Epidermal melanocyte (primary cell): ENCODE results near the gene KCNIP2.
"Not testable (repeated sequence)": the region's sequence is repeated elsewhere in the genome, so short reads cannot be mapped to it uniquely, and the experiment has no call there.

Experiments used
- DNase-seq: peaks from one replicate; pipeline ENCODE4 v3.0.0; 2011; ENCODE audit warnings: low spot score; ENCODE audit not compliant: insufficient read length

Gene KCNIP2

DNA sequence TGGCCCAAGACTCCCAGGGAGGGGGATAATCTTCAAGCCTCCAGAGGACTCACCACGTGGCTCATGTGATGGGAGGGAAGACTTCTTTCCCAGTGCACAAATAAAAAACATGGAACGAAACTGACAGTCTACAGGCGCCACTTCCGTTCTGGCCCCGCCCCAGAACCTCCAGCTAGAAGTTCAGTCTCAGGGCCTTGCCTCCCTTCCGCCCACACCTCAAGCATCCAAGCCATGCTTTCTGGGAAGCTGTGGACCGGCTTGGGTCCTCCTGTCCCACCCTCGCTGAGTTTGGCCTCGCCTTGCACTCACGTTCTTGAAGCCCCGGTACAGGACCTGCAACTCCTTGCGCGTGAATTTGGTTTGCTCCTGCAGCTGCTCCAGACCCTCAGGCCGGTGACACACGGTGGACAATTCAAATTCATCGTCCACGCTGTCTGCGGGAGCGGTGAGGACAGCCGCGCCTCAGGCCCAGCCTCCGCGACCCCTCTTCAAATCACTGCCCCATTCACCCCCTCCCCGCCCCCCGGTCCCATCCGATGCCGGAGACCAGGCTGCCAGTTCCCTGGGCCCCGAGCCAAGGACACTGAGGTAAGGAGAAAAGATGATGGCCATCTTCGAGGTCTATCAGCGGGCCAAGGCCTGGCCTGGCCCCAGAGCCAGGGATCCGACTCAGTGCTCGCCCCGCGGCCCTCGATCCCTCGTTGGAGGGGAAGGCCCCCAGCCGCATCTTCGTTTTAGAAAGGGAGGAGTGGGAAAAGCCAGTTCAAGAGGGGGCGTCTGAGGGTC, 14.6 kb downstream of the KCNIP2 start:
- DNase-seq, result no peak

DNA sequence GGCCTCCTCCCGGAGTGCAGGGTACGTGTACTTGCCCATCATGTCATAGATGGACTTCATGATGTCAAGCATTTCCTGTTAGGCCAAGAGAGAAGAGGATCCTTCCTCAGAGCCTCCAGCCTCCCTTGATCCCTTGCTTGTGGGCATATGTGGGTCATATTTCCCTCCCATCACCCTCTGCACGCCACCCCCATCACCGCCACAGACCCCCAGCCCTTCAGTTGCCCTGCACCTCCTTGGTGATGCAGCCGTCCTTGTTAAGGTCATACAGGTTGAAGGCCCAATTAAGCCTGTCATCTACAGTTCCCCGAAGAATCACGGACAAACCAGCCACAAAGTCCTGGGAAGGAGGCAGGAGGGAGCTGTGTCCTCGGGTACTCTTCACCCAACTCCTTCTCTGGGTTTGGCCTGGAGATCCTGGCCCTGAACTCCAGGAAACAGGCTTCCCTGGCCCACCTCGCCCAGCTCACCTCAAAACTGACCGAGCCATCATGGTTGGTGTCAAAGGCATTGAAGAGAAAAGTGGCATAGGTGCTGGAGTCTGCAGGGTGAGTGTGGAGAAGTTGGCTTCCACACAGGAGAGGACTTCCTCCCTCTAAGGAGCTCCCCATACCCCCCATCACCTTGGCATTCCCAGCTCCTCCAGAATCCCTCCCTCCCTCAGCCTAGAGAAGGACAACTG, 15.5 kb downstream of the KCNIP2 start:
- DNase-seq, result no peak

DNA sequence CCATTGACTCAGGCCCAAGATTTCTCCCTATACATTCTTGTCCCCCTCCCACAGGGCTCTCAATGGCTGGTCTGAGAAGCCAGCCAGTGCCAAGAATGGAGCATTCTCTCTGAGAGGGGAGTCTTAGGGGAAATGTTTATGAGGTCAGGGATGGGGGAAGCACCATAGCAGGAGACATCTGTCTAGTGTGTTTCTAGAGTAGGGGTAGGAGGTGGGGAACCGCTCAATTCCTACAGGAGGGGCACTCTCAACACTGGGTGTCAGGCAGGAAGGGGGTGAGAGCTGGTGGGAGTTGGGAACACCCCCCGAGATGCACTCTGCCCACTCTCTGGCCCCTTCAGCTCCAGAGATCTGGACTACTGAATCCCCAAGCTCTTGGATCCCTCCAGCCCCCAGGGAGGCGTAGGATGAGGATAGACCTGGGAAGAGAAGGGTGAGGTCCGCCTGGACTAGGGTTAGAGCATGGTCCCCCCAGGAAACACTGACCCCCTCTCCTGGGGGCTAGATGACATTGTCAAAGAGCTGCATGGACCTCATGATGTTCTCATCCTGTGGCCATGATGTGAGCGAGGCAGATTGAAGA, 16.7 kb downstream of the KCNIP2 start:
- DNase-seq, result no peak

DNA sequence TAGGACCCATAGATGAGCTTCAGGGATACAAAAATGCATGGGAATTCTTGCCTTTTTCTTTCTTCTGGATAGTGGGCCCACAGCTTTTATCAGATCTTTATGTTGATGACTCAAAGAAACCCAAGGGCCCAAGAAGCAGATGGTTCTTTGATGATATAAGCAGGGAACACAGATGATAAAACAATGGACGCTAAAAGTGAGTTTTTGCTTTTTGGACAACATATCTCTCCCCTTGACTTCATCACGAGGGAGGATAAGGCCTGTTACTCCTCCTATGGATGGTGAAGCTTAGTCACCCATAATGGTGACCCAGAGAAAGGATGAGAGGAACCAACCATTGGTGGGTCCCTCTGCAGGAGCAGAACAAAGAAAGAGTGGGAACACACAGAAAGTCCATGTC, 18.9 kb downstream of the KCNIP2 start:
- DNase-seq, result no peak

DNA sequence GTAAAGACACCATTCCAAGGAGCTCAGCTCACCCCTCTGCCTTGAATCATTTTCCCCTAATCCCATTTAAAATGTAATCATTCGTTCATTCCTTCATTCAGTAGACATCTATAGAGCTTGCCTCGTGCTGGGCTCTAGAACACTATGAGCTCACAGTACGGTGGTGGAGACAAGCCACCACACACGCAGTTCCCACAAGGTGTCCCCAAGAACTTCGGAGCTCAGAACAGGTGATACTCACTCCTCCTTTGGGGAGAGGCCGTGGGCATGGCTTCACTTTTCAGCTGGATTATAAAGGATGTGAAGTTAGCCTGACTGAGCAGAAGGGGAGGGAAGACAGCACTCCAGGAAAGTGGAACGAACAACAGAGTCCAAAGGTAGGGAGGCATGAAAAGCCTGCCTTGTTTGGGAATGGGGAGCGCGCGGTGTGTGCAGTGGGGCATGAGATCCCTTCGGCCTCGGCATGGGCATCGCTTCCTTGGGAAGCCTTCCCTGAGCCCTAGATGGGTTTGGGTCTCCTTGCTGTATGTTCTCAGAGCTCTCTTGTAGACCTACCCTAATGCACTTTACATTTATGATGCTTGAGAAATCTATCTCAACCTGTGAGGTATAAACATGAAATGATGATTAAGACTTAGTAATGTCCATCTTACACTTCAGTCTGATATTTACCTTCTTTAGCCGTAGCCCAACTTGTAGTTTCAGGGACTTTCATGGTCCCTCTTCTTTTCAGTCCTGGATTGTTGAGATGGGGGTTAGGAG, 24.5 kb downstream of the KCNIP2 start:
- DNase-seq, result no peak

DNA sequence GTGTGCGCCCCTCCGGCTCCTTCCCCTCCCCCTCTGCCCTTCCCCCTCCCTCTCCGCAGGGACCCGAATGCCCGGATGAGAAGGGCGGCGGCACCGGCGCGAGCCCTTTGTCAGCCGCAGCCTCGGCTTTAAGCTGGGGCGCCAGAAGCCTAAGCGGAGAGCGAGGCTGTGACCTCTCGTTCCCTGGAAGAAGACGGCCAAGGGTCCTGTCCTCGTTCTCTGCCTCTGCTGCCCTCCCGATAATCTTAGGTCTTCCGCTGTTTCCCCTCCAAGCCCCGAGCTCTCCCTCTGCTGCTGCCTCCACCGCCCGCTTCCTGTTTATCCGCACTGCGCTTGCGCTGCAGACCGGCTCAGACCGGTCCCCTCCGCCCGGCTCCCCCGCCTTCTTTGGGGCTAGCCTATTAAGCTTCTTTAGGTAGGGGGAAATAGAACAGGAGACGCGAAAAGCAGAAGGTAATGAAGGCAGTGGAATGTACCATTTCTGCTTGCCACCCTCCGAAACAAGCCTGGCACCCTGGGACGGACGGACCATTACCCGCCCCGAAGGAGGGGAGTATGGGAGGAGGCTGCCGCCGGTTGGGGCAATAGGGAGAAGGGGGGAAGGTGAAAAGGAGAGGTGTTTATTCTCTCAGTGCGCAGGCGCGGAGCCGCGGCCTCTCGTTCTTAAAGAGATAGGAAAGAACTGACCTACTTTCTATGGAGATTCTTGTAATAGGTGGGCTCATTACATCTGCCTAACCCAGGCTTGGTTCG, 25.3 kb downstream of the KCNIP2 start, which contains the start of gene OGA:
OGA (minus strand) TSS at position 326 of the 753 bp plus-strand sequence. CDS start 422 bp downstream, outside the sequence.
- peak; percentile 91 for DNase-seq

DNA sequence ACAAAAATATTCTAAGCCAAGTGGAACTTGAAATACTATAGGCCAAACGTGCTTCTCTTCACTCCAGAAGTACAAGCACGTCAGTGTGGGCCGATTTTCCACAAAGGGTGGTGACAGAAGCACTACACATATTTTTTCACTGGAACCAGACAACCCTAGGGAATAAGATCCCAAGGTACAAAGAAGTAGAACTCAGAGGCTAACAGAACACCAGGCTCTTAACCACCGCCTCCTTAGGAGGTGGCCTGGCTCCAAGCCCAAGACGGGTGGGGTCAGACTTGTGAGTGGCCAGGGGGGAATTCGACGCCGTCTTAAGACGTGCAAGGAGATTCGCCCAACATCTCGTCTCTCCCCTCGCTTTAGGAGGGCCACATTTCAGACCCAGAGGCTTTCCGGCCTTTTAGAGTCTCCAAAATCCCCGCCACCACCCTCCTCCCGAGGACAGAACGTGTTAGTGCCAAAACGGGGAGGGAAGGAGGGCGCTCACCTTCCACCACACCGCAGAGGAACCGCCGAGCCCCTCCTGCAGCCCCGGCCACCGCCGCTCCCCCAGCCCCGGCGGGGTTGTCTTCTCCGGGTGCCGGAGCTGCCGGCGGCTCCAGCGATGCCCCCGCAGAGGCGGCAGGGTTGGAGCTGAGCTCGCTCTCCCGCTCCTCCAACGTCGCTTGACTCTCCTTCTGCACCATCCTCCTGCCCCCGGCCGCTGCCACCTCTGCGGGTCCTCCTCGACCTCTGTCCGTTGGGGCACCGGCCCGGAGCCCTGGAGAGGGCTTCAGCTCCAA, 26.1 kb downstream of the KCNIP2 start:
- peak; percentile 63 for DNase-seq

DNA sequence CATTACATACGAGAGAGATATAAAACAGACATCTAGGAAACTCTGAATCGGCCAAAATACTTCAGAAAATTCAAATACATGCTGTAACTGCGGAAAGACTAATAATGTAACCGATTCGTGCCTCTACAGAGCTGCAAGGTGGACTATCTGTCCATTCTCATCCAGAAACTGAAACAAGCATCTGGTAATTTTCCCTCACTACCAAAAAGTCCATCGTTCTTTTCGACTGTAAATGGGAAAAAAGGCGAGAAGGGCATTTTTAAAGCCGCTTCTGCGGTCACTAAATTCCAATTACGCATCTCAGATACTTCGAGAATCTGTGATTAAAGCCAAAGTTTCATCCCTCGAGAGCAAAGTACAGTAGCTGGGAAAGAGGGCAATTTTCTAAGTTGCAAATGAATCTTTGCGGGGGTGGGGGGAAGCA, 26.7 kb downstream of the KCNIP2 start:
- DNase-seq, result no peak

DNA sequence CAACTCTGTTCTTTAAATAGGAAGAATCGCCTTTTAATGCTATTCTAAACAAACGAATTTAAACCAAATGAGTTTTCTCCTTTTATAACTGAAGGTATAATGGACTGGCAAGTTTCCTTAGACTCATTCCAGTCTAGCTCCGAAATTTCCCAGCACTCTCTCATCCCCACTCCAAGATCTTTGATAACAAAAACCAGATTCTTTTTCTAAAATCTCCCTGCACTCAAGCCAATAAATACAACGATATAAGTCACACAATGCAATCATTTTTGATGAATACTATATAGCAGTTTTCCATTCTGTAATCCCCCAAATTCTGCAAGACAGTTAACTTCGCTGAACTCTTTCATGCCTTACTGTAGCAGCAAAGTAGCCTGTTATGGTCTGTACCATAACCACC, 27.2 kb downstream of the KCNIP2 start:
- no peak for DNase-seq

DNA sequence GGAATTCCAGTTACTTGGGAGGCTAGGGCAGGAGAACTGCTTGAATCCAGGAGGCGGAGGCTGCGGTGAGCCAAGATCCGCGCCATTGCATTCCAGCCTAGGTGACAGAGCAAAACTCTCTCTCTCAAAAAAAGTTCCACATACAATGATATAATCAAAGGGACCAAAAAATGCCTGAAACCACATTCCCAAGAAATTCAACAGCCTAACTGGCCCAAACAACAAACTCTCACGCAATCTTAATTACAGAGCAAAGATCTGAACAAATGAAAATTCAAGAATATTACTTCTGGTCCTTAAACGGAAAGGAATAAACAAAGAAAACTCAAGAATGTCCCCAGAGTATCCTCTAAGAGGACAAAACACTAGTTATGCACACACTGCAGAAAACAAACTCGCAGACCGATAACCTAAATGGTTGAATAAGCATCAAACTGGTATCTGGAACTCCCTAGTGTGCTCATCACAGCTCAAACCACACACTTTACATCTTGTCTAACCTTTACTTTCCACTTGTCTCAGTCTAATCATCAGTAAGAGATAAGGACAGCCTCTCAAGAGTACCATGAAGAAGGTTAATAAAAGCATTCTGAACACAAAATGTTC, 29.0 kb downstream of the KCNIP2 start:
- DNase-seq, result no peak

DNA sequence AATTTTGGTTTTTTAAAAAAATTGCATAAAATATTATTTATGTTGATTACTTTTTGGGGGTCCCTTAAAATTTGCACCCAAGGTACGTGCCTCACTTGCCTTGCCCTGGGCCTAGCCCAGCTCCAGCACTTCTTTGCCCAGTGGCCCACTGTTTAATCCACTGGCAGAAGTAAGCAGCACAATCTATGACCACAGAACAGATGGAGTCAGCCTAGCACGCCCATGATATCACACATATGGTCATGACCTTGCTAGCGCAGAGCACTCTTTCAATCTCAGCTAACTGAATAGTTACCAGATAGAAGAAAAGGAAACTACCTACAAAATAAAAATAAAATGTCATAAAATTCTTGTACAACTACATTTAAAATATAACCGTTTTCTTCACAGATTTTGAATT, 31.0 kb downstream of the KCNIP2 start:
- DNase-seq, result no peak

DNA sequence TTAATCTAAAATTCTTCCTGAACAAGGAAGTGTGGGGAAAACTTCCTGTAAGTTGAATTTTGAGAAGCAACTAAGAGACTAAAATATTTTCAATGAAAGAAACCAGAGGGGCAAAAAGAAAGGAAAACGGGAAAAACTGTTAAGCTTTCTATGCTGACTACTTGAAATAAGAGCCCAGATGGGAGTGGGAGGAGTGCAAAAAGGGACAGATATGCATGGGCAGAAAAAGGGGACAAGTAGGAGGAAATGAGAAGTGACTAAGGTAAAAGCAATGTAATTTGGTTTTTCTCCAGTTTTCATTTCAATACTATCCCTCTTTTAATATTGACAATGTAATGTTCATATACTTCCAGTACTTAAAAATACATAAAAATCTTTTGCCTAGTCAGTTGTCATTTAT, 36.4 kb downstream of the KCNIP2 start:
- DNase-seq, result no peak

DNA sequence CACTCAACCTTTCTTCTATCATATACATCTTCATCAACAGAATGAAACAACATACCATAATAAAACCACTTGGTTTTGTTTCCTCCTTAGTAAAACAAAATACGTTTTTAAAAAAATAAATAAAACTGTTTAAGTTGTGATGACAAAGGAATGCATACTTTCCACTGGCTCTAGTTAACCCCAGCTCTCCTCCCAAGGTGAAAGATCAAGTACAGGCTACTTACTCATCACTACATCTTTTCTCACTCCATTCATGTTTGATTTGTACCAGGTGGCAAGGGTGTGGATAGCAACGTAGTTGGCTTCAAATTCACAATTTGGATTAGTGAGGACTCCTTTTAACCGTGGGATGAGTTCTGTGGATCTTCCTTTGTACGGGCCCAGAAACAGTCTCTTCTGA, 40.1 kb downstream of the KCNIP2 start:
- DNase-seq, result no peak

DNA sequence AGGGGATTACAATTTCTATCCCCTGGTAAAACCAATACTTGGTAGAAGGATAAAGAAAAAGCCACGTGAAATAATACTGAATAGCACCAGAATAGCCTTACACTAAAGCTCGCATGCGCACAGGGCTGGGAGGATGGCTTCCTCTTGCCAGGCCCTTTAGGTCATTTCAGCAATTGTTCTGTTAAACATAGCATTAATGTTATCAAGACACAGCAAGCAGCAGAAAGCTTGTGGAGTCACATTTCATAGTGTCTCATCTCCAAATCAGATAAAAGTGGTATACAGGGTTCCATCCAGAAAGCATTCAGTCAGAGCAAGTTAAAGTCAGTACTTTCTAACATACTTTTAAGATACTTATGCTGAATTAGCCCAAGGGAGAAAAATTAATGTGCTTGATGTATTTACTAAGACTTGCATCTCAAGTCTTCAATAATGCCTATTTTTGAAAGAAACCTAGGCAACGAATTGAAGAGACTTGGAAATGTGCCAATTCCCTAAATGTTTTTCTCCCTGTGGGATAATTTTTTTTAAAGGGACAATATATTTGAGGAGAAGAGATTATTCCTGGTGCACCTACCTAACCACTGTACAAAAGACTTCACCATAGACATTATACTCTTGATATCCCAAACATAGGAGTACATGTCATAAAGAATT, 46.1 kb downstream of the KCNIP2 start:
- no peak for DNase-seq

DNA sequence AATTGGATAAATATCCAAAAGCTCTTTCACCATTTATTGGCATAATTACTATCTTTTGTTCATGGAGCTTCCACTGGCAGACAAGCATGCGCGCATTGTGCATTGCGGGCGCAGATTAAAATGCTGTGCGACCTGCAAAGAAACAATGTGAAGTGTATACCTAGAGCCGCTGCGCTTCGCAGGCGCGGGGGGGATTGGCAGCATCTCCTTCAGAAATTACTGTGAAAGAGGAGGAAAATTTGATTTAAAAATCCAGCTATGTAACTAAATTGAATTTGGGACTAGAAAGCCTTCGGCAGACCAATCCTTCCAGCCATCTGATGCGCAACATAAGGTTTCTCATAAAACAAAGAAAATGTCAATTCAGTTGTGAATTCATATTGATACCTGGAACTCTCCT, 50.1 kb downstream of the KCNIP2 start:
- DNase-seq, result no peak

DNA sequence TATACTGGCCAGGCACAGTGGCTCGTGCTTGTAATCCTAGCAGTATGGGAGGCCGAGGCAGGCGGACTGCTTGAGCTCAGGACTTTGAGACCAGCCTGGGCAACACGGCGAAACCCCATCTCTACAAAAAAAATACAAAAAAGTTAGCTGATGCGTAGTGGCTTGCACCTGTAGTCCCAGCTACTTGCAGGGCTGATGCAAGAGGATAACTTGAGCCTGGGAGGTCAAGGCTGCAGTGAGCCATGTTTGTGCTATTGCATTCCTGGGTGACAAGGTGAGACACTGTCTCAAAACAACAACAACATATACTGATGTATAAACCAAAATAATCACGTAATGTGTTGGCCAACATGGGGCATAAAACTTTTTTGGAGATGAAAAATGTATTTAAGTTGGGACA, 53.9 kb downstream of the KCNIP2 start:
- DNase-seq, result no peak

DNA sequence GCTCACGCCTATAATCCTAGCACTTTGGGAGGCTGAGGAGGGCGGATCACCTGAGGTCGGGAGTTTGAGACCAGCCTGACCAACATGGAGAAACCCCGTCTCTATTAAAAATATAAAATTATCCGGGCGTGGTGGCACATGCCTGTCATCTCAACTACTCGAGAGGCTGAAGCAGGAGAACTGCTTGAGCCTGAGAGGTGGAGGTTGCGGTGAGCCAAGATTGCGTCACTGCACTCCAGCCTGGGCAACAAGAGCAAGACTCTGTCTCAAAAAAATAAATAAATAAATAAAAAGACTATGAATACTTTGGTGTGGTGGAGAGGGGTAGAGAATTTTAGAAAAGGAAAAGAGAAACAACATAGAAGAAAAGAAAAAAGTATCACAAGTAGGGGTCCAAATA, 54.4 kb downstream of the KCNIP2 start:
- DNase-seq, result not testable (repeated sequence)

DNA sequence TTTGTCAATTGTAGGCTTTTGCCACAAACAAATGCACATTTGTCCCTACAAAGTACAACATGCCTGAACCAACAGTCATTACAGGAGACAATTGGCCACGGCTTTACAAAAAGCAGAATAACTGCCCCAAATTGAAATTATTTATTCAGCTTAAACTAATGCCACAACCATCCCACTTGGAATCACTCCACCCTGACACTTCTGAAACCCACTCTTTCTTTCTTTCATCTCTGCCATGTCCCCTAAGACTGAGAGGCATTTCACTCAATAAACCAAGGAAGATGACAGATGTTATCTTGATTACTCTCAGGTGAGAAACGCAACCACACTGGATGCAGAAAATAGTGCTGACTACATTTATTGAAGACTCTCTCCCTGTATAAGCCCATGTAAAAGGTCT, 57.8 kb downstream of the KCNIP2 start:
- no peak for DNase-seq

DNA sequence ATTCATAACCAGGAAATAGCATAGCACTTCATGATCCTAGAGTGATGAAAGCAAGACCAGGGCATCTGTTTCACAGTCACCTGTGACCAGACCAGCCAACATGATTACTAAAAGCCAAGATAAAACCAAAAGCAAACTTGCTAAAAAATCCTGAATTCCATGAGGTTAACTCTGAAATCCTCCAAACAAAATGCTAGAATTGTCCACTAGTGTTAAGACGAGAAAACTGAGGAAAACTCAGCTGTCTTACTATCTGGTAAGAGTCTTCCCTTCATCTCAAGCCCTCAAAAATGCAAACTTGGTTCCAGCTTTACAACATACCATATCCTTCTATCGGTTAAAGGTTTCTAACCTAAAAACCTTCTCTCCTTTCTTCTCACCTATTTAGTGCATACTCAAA, 59.0 kb downstream of the KCNIP2 start:
- no peak for DNase-seq
